ENCODE data around the gene TULP1. TPM values are rescaled to one million over a fixed set of nuclear protein-coding genes. Genes with fewer than 3 reads are reported as not detected.

The TULP1 gene
- total RNA-seq, 4 donors from 2014 or later, result 1.2 TPM; not detected in 3

- DNase-seq (ENCODE audit: extremely low spot score), result no peak
- WGBS, result 80% methylated on average over 13 of the region's 13 CpGs
- no peaks in the 10 kb centered on the region for H3K9me3 ChIP-seq
- no peak for TF ChIP-seq POLR2A (IDR thresholded peaks at IDR 0.05; ENCODE audit: low read depth)
- no peak for TF ChIP-seq CTCF (IDR thresholded peaks at IDR 0.05)
- no peak for TF ChIP-seq POLR2AphosphoS5 (IDR thresholded peaks at IDR 0.05)
- TF ChIP-seq EP300 (IDR thresholded peaks at IDR 0.05), result no peak
- H3K36me3 ChIP-seq, result peaks cover 0 to 53% (median 40%) of the 10 kb centered on the region in 4 donors
- peak overlapping the region; percentile 97 to 100 (median 99) for H3K27ac ChIP-seq (replicated peaks in 1 of 4)
- peaks cover 38 to 82% (median 75%) of the 10 kb centered on the region in 4 donors for H3K4me1 ChIP-seq
- no peaks in the 10 kb centered on the region for H3K27me3 ChIP-seq
- intact Hi-C loops (cut with DNase I), result no loop called here
- no peak overlapping the region for H3K4me3 ChIP-seq
These were observed 28.6 kb downstream of the TULP1 start for GRCh38 chr6:35483893-35484645.

GRCh38 chr6:35483490-35483889 is 29.2 kb downstream of the TULP1 start:
- Histone ChIP-seq H3K36me3 (peaks cover 0 to 59% (median 45%) of the 10 kb centered on the region in 4 donors), H3K27me3 (no peaks in the 10 kb centered on the region), H3K9me3 (no peaks in the 10 kb centered on the region), H3K4me3 (no peak overlapping the region), H3K27ac (replicated peaks in 1 of 4) (peak overlapping the region; percentile 97 to 100 (median 99)), H3K4me1 (peaks cover 36 to 76% (median 69%) of the 10 kb centered on the region in 4 donors)
- no peak for TF ChIP-seq EP300 (IDR thresholded peaks at IDR 0.05)
- no peak for TF ChIP-seq POLR2A (IDR thresholded peaks at IDR 0.05; ENCODE audit: low read depth)
- TF ChIP-seq POLR2AphosphoS5 (IDR thresholded peaks at IDR 0.05), result no peak
- TF ChIP-seq CTCF (IDR thresholded peaks at IDR 0.05), result no peak
- 90% methylated on average over 3 of the region's 3 CpGs for WGBS
- intact Hi-C loops (cut with DNase I), result no loop called here
- no peak for DNase-seq (ENCODE audit: extremely low spot score)

GRCh38 chr6:35483062-35483461 is 29.6 kb downstream of the TULP1 start:
- H3K27ac ChIP-seq (replicated peaks in 1 of 4), result peak overlapping the region; percentile 97 to 100 (median 99)
- DNase-seq (ENCODE audit: extremely low spot score), result no peak
- TF ChIP-seq POLR2A (IDR thresholded peaks at IDR 0.05; ENCODE audit: low read depth), result no peak
- TF ChIP-seq CTCF (IDR thresholded peaks at IDR 0.05), result no peak
- TF ChIP-seq POLR2AphosphoS5 (IDR thresholded peaks at IDR 0.05), result no peak
- no peak for TF ChIP-seq EP300 (IDR thresholded peaks at IDR 0.05)
- H3K27me3 ChIP-seq, result no peaks in the 10 kb centered on the region
- intact Hi-C loops (cut with DNase I), result no loop called here
- WGBS, result 82% methylated on average over 4 of the region's 4 CpGs
- no peak overlapping the region for H3K4me3 ChIP-seq
- no peaks in the 10 kb centered on the region for H3K9me3 ChIP-seq
- H3K4me1 ChIP-seq, result peaks cover 31 to 72% (median 65%) of the 10 kb centered on the region in 4 donors
- H3K36me3 ChIP-seq, result peaks cover 0 to 63% (median 49%) of the 10 kb centered on the region in 4 donors

GRCh38 chr6:35481226-35481625 is 31.5 kb downstream of the TULP1 start:
- DNase-seq (ENCODE audit: extremely low spot score), result no peak
- H3K27me3 ChIP-seq, result no peaks in the 10 kb centered on the region
- peaks cover 14 to 54% (median 46%) of the 10 kb centered on the region in 4 donors for H3K4me1 ChIP-seq
- peak overlapping the region; percentile 25 to 100 (median 98) for H3K27ac ChIP-seq (replicated peaks in 1 of 4)
- WGBS, result 79% methylated on average over 8 of the region's 8 CpGs
- TF ChIP-seq POLR2A (IDR thresholded peaks at IDR 0.05; ENCODE audit: low read depth), result no peak
- no peak for TF ChIP-seq POLR2AphosphoS5 (IDR thresholded peaks at IDR 0.05)
- TF ChIP-seq CTCF (IDR thresholded peaks at IDR 0.05), result no peak
- no peak for TF ChIP-seq EP300 (IDR thresholded peaks at IDR 0.05)
- H3K9me3 ChIP-seq, result no peaks in the 10 kb centered on the region
- peaks cover 5 to 82% (median 64%) of the 10 kb centered on the region in 4 donors for H3K36me3 ChIP-seq
- no peak overlapping the region for H3K4me3 ChIP-seq
- intact Hi-C loops (cut with DNase I), result no loop called here
